ENCODE measurements around the gene HLA-DOA. TPM values are rescaled to one million over a fixed set of nuclear protein-coding genes. Genes with fewer than 3 reads are reported as not detected.

HLA-DOA gene
- total and polyA plus RNA-seq, 10 of the 15 experiments (the other 5 are each of a cell fraction or from before 2014, with no cell fraction given): 8.8 to 108 (median 58.3) TPM

DNA sequence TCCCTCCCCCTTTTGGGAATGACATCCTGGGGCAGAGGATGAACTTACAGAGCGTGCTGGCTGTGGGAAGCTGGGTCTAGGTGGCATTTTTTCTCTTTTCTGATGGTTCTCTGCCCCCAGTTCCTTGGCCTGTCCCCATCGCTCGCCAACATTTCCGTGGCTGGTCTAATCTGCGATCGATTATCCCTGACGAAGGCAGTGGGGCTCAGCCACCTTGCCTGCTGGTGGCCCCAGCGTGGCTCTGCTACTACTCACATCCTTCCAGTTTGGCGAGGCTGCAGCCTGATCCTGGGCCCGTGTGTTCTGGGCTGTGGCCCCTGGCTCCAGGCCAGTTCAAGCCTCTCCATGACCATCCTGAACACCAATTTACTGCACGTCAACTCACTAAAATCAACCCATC, 6.4 kb upstream of the HLA-DOA start:
- H3K4me2 ChIP-seq (ENCODE audit: control insufficient read depth, insufficient read depth): no peak overlapping the region
- intact Hi-C loops (cut with micrococcal nuclease; ENCODE audit: unreplicated experiment): loop anchor here (2.0 kb wide), 2 partner anchors 59 to 77 kb away; partner anchors contain the start of gene HLA-DPB1

More for the DNA sequence above, 6.4 kb upstream of the HLA-DOA start:
- no TSS peak for BruUV-seq (replicated peaks)
- ChIA-PET POLR2A (interaction anchor here (1.3 to 14.8 kb wide), 5 partner anchors 13 to 96 kb away, joined by 3 to 240 read pairs (median 56); partner anchors contain the start of genes HLA-DPA1 and HLA-DPB1), CTCF (interaction anchor here (1.1 to 12.3 kb wide), 20 partner anchors 13 to 233 kb away, joined by 3 to 281 read pairs (median 15); partner anchors contain the start of genes HLA-DPA1 and HLA-DPB1), RAD21 (ENCODE audit: unreplicated experiment) (interaction anchor here (0.6 to 9.7 kb wide), 19 partner anchors 13 to 233 kb away, joined by 3 to 139 read pairs (median 11); partner anchors contain the start of genes HLA-DPA1, HLA-DPB1 and RING1), SMC1A (ENCODE audit: uncharacterized antibody, unreplicated experiment) (interaction anchor here (0.6 to 12.9 kb wide), 23 partner anchors 8 to 233 kb away, joined by 3 to 177 read pairs (median 12); partner anchors contain the start of genes HLA-DPA1 and HLA-DPB1)
- no peak overlapping the region for H3K9ac ChIP-seq (ENCODE audit: control insufficient read depth, insufficient read depth, low read length)
- H3K36me3 ChIP-seq (ENCODE audit: control insufficient read depth in 2 of 2, insufficient read depth in 2 of 2, low read length in 1 of 2): no peaks in the 10 kb centered on the region
- ATAC-seq: no peak
- no peak for DNase-seq (ENCODE audit: low read depth, low spot score)
- no peak for FAIRE-seq
- no peaks in the 10 kb centered on the region for H3K27me3 ChIP-seq (replicated peaks in 1 of 2; ENCODE audit: control insufficient read depth in 2 of 2, insufficient read depth in 2 of 2, low read length in 1 of 2)
- H3K4me1 ChIP-seq (ENCODE audit: control insufficient read depth, insufficient read depth, low read length): peaks cover 22% of the 10 kb centered on the region
- in situ Hi-C loops (cut with MboI): loop anchor here (5.0 kb wide), 1 partner anchor 67 kb away; no protein-coding TSS in a partner anchor
- no peak overlapping the region for H2AFZ ChIP-seq (ENCODE audit: control insufficient read depth, low read depth, low read length)
- H3K27ac ChIP-seq (ENCODE audit: control insufficient read depth, insufficient read depth): no peak overlapping the region
- 68% methylated on average over 11 of the region's 11 CpGs for WGBS (ENCODE audit: insufficient coverage, insufficient replicate concordance, low lambda C conversion rate, missing lambda C conversion rate)
- TF ChIP-seq, protein P1, sequence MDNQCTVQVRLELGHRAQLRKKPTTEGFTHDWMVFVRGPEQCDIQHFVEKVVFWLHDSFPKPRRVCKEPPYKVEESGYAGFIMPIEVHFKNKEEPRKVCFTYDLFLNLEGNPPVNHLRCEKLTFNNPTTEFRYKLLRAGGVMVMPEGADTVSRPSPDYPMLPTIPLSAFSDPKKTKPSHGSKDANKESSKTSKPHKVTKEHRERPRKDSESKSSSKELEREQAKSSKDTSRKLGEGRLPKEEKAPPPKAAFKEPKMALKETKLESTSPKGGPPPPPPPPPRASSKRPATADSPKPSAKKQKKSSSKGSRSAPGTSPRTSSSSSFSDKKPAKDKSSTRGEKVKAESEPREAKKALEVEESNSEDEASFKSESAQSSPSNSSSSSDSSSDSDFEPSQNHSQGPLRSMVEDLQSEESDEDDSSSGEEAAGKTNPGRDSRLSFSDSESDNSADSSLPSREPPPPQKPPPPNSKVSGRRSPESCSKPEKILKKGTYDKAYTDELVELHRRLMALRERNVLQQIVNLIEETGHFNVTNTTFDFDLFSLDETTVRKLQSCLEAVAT (IDR thresholded peaks at IDR 0.05): peak; percentile 74
- TF ChIP-seq, protein P2, sequence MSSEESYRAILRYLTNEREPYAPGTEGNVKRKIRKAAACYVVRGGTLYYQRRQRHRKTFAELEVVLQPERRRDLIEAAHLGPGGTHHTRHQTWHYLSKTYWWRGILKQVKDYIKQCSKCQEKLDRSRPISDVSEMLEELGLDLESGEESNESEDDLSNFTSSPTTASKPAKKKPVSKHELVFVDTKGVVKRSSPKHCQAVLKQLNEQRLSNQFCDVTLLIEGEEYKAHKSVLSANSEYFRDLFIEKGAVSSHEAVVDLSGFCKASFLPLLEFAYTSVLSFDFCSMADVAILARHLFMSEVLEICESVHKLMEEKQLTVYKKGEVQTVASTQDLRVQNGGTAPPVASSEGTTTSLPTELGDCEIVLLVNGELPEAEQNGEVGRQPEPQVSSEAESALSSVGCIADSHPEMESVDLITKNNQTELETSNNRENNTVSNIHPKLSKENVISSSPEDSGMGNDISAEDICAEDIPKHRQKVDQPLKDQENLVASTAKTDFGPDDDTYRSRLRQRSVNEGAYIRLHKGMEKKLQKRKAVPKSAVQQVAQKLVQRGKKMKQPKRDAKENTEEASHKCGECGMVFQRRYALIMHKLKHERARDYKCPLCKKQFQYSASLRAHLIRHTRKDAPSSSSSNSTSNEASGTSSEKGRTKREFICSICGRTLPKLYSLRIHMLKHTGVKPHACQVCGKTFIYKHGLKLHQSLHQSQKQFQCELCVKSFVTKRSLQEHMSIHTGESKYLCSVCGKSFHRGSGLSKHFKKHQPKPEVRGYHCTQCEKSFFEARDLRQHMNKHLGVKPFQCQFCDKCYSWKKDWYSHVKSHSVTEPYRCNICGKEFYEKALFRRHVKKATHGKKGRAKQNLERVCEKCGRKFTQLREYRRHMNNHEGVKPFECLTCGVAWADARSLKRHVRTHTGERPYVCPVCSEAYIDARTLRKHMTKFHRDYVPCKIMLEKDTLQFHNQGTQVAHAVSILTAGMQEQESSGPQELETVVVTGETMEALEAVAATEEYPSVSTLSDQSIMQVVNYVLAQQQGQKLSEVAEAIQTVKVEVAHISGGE (CRISPR knock-in tag; IDR thresholded peaks at IDR 0.05): no peak
- TF ChIP-seq ESRRA (IDR thresholded peaks at IDR 0.05; ENCODE audit: low read length) (no peak), PAX5 (IDR thresholded peaks at IDR 0.05; ENCODE audit: borderline replicate concordance, low read depth, low read length) (no peak), RAD51 (IDR thresholded peaks at IDR 0.05) (no peak)
- H3K79me2 ChIP-seq (ENCODE audit: control insufficient read depth, insufficient read depth, low read length): no peaks in the 10 kb centered on the region
- no peaks in the 10 kb centered on the region for H4K20me1 ChIP-seq (ENCODE audit: control insufficient read depth, insufficient read depth)
- no peak overlapping the region for H3K4me3 ChIP-seq
- no peaks in the 10 kb centered on the region for H3K9me3 ChIP-seq (replicated peaks; ENCODE audit: control insufficient read depth, insufficient read depth, low read length)
